ENCODE measurements around the gene SEMA6B. TPM values are rescaled to one million over a fixed set of nuclear protein-coding genes. Genes with fewer than 3 reads are reported as not detected.

The SEMA6B gene
- polyA plus RNA-seq, 1 donor (not counting 4 experiments of a cell fraction or from before 2014, with no cell fraction given), result 0.41 TPM

GRCh38 chr19:4537953-4538600 lies 21.4 kb downstream of the SEMA6B start:
- H2AFZ ChIP-seq (ENCODE audit: control insufficient read depth, low read length), result no peak overlapping the region
- H3K9me1 ChIP-seq (ENCODE audit: control insufficient read depth, extremely low read depth, insufficient read depth, low read length), result no peaks in the 10 kb centered on the region
- TF ChIP-seq CTCF (optimal IDR thresholded peaks at IDR 0.05 in 1 of 3, IDR thresholded peaks at IDR 0.05 in 1 of 3, conservative IDR thresholded peaks at IDR 0.05 in 1 of 3; ENCODE audit: extremely low read depth in 1 of 3, insufficient read depth in 2 of 3, low read length in 3 of 3) (no peak), EZH2 (IDR thresholded peaks at IDR 0.05; ENCODE audit: low read length) (no peak)
- H3K4me3 ChIP-seq (ENCODE audit: control insufficient read depth in 2 of 3, extremely low read depth in 1 of 3, insufficient read depth in 2 of 3, low read depth in 1 of 3, low read length in 3 of 3), result no peak overlapping the region
- H3K36me3 ChIP-seq (ENCODE audit: control insufficient read depth in 2 of 2, extremely low read depth in 1 of 2, insufficient read depth in 2 of 2, low read length in 2 of 2), result no peaks in the 10 kb centered on the region
- no peaks in the 10 kb centered on the region for H3K9me3 ChIP-seq (ENCODE audit: control insufficient read depth, low read depth, low read length)
- peaks cover 3% of the 10 kb centered on the region for H3K27me3 ChIP-seq (ENCODE audit: control insufficient read depth, extremely low read depth, insufficient read depth, low read length)
- peaks cover 7% of the 10 kb centered on the region for H3K4me1 ChIP-seq (ENCODE audit: control insufficient read depth, extremely low read depth, insufficient read depth, low read length)
- no peaks in the 10 kb centered on the region for H3K79me2 ChIP-seq (ENCODE audit: control insufficient read depth, insufficient read depth, low read length)
- FAIRE-seq (no peak), DNase-seq (ENCODE audit: low read depth, low spot score) (no peak)
- no peak overlapping the region for H3K27ac ChIP-seq (ENCODE audit: control insufficient read depth, insufficient read depth, low read length)
- H3K4me2 ChIP-seq (ENCODE audit: control insufficient read depth, extremely low read depth, insufficient read depth, low read depth, low read length), result no peak overlapping the region
- no peaks in the 10 kb centered on the region for H4K20me1 ChIP-seq (ENCODE audit: control insufficient read depth, extremely low read depth, insufficient read depth, low read length)
- dilution Hi-C loops (cut with MboI; ENCODE audit: extremely low pct_ligation_motif_present, low sequenced_read_pairs), result no loop called here
- H3K9ac ChIP-seq (ENCODE audit: control insufficient read depth, extremely low read depth, insufficient read depth, low read length), result no peak overlapping the region

- Histone ChIP-seq H3K4me3 (ENCODE audit: control insufficient read depth in 2 of 3, extremely low read depth in 1 of 3, insufficient read depth in 2 of 3, low read depth in 1 of 3, low read length in 3 of 3) (no peak overlapping the region), H3K4me1 (ENCODE audit: control insufficient read depth, extremely low read depth, insufficient read depth, low read length) (peaks cover 7% of the 10 kb centered on the region), H4K20me1 (ENCODE audit: control insufficient read depth, extremely low read depth, insufficient read depth, low read length) (no peaks in the 10 kb centered on the region), H3K36me3 (ENCODE audit: control insufficient read depth in 2 of 2, extremely low read depth in 1 of 2, insufficient read depth in 2 of 2, low read length in 2 of 2) (no peaks in the 10 kb centered on the region), H3K9me1 (ENCODE audit: control insufficient read depth, extremely low read depth, insufficient read depth, low read length) (no peaks in the 10 kb centered on the region), H2AFZ (ENCODE audit: control insufficient read depth, low read length) (no peak overlapping the region), H3K4me2 (ENCODE audit: control insufficient read depth, extremely low read depth, insufficient read depth, low read depth, low read length) (no peak overlapping the region), H3K9me3 (ENCODE audit: control insufficient read depth, low read depth, low read length) (no peaks in the 10 kb centered on the region), H3K79me2 (ENCODE audit: control insufficient read depth, insufficient read depth, low read length) (no peaks in the 10 kb centered on the region), H3K27me3 (ENCODE audit: control insufficient read depth, extremely low read depth, insufficient read depth, low read length) (peaks cover 3% of the 10 kb centered on the region), H3K9ac (ENCODE audit: control insufficient read depth, extremely low read depth, insufficient read depth, low read length) (no peak overlapping the region), H3K27ac (ENCODE audit: control insufficient read depth, insufficient read depth, low read length) (no peak overlapping the region)
- dilution Hi-C loops (cut with MboI; ENCODE audit: extremely low pct_ligation_motif_present, low sequenced_read_pairs), result no loop called here
- no peak for TF ChIP-seq EZH2 (IDR thresholded peaks at IDR 0.05; ENCODE audit: low read length)
- no peak for TF ChIP-seq CTCF (optimal IDR thresholded peaks at IDR 0.05 in 1 of 3, IDR thresholded peaks at IDR 0.05 in 1 of 3, conservative IDR thresholded peaks at IDR 0.05 in 1 of 3; ENCODE audit: extremely low read depth in 1 of 3, insufficient read depth in 2 of 3, low read length in 3 of 3)
- FAIRE-seq, result no peak
- no peak for DNase-seq (ENCODE audit: low read depth, low spot score)
Measured at GRCh38 chr19:4536798-4537197, 22.7 kb downstream of the SEMA6B start.

Measured in keratinocyte (primary cell).